Stimulated activated CD8-positive, alpha-beta memory T cell treated with anti-CD3 and anti-CD28 coated beads, Interleukin-15, amount 100 ng/mL, for 4 hours (primary cell): ENCODE measurements around the gene CRADD.

Experiments used
- DNase-seq, 2 donors: peaks; one replicate each; pipeline ENCODE4 v3.0.0-alpha.2; 2020; ENCODE audit warnings: low read depth in 2 of 2

The CRADD gene

GRCh38 chr12:93841671-93842070 lies 164.5 kb downstream of the CRADD start:
- no peak for DNase-seq

- no peak for DNase-seq
These were observed 167.1 kb downstream of the CRADD start for GRCh38 chr12:93844164-93844784.

GRCh38 chr12:93846936-93847516 lies 169.9 kb downstream of the CRADD start:
- no peak for DNase-seq

GRCh38 chr12:93847517-93848474 lies 170.6 kb downstream of the CRADD start:
- DNase-seq: no peak

- DNase-seq: no peak
These were observed 171.4 kb downstream of the CRADD start for GRCh38 chr12:93848523-93849101.

- no peak for DNase-seq
These were observed 172.8 kb downstream of the CRADD start for GRCh38 chr12:93849946-93850345.

GRCh38 chr12:93850481-93851256 lies 173.5 kb downstream of the CRADD start:
- no peak for DNase-seq

GRCh38 chr12:93851257-93851671 lies 174.1 kb downstream of the CRADD start:
- DNase-seq: peak in 1 of 2 donors; percentile 15

GRCh38 chr12:93852173-93852591 lies 175.0 kb downstream of the CRADD start:
- DNase-seq: no peak

- no peak for DNase-seq
These were observed 176.7 kb downstream of the CRADD start for GRCh38 chr12:93853698-93854478.

GRCh38 chr12:93855261-93855660 lies 178.1 kb downstream of the CRADD start:
- no peak for DNase-seq

- DNase-seq: no peak
These were observed 179.4 kb downstream of the CRADD start for GRCh38 chr12:93856611-93857010.

GRCh38 chr12:93857279-93857938 lies 180.2 kb downstream of the CRADD start:
- DNase-seq: no peak

GRCh38 chr12:93857991-93858447 lies 180.8 kb downstream of the CRADD start:
- DNase-seq: no peak

GRCh38 chr12:93860668-93861373 lies 183.6 kb downstream of the CRADD start:
- no peak for DNase-seq

GRCh38 chr12:93862424-93862823 lies 185.2 kb downstream of the CRADD start:
- DNase-seq: no peak

GRCh38 chr12:93865751-93866150 lies 188.6 kb downstream of the CRADD start:
- no peak for DNase-seq

GRCh38 chr12:93868771-93869170 lies 191.6 kb downstream of the CRADD start:
- no peak for DNase-seq

GRCh38 chr12:93870020-93870795 lies 193.0 kb downstream of the CRADD start:
- no peak for DNase-seq
